IPS-18c (cell line): ENCODE data around the gene GRIK4.
"Not testable (repeated sequence)": the region's sequence is repeated elsewhere in the genome, so short reads cannot be mapped to it uniquely, and the experiment has no call there.

ENCODE experiments used
- H3K4me3 ChIP-seq: 2 replicates; pipeline ENCODE4 v1.7.0; 2013; ENCODE audit warnings: low read depth, mild to moderate bottlenecking, low read length, moderate library complexity; ENCODE audit not compliant: insufficient read depth
- H3K9me3 ChIP-seq: one replicate; pipeline ENCODE4 v1.6.1; 2013; ENCODE audit warnings: mild to moderate bottlenecking, low read length, moderate library complexity; ENCODE audit not compliant: control insufficient read depth, insufficient read depth

The GRIK4 gene

GRCh38 chr11:120774591-120775386 lies 263.2 kb downstream of the GRIK4 start:
- peaks cover 6% of the 10 kb centered on the region for H3K9me3 ChIP-seq

GRCh38 chr11:120775986-120776951 lies 264.7 kb downstream of the GRIK4 start:
- H3K4me3 ChIP-seq: no peak overlapping the region
- H3K9me3 ChIP-seq: peaks cover 6% of the 10 kb centered on the region

More at GRCh38 chr11:120774591-120775386, 263.2 kb downstream of the GRIK4 start:
- H3K4me3 ChIP-seq: no peak overlapping the region

GRCh38 chr11:120778685-120779490 lies 267.3 kb downstream of the GRIK4 start:
- H3K9me3 ChIP-seq: peaks cover 6% of the 10 kb centered on the region
- no peak overlapping the region for H3K4me3 ChIP-seq

GRCh38 chr11:120780239-120780638 lies 268.7 kb downstream of the GRIK4 start:
- H3K9me3 ChIP-seq: peaks cover 2% of the 10 kb centered on the region
- H3K4me3 ChIP-seq: no peak overlapping the region

GRCh38 chr11:120781486-120782120 lies 270.1 kb downstream of the GRIK4 start:
- peaks cover 2% of the 10 kb centered on the region for H3K9me3 ChIP-seq

GRCh38 chr11:120784566-120785251 lies 273.2 kb downstream of the GRIK4 start:
- H3K9me3 ChIP-seq: no peaks in the 10 kb centered on the region
- no peak overlapping the region for H3K4me3 ChIP-seq

More at GRCh38 chr11:120781486-120782120, 270.1 kb downstream of the GRIK4 start:
- H3K4me3 ChIP-seq: no peak overlapping the region

- Histone ChIP-seq H3K4me3 (no peak overlapping the region), H3K9me3 (no peaks in the 10 kb centered on the region)
Observed at GRCh38 chr11:120785576-120785975, 274.0 kb downstream of the GRIK4 start.

- Histone ChIP-seq H3K4me3 (no peak overlapping the region), H3K9me3 (no peaks in the 10 kb centered on the region)
Observed at GRCh38 chr11:120786206-120786735, 274.7 kb downstream of the GRIK4 start.

- H3K4me3 ChIP-seq, H3K9me3 ChIP-seq: not testable (repeated sequence)
Observed at GRCh38 chr11:120787224-120787623, 275.7 kb downstream of the GRIK4 start.

- Histone ChIP-seq H3K4me3 (no peak overlapping the region), H3K9me3 (peaks cover 2% of the 10 kb centered on the region)
Observed at GRCh38 chr11:120789391-120789790, 277.8 kb downstream of the GRIK4 start.

GRCh38 chr11:120792306-120792705 lies 280.8 kb downstream of the GRIK4 start:
- H3K4me3 ChIP-seq: no peak overlapping the region
- H3K9me3 ChIP-seq: peaks cover 2% of the 10 kb centered on the region

GRCh38 chr11:120793150-120793549 lies 281.6 kb downstream of the GRIK4 start:
- Histone ChIP-seq H3K9me3 (peaks cover 2% of the 10 kb centered on the region), H3K4me3 (no peak overlapping the region)

- peaks cover 2% of the 10 kb centered on the region for H3K9me3 ChIP-seq
- H3K4me3 ChIP-seq: no peak overlapping the region
Observed at GRCh38 chr11:120793806-120794479, 282.4 kb downstream of the GRIK4 start.

- H3K4me3 ChIP-seq: no peak overlapping the region
- peaks cover 2% of the 10 kb centered on the region for H3K9me3 ChIP-seq
Observed at GRCh38 chr11:120794748-120795147, 283.2 kb downstream of the GRIK4 start.

- Histone ChIP-seq H3K4me3 (no peak overlapping the region), H3K9me3 (peaks cover 2% of the 10 kb centered on the region)
Observed at GRCh38 chr11:120795185-120795584, 283.6 kb downstream of the GRIK4 start.
